Measurements from ENCODE around the gene TFDP2.
"Not testable (repeated sequence)": the region's sequence is repeated elsewhere in the genome, so short reads cannot be mapped to it uniquely, and the experiment has no call there.

TFDP2 gene

GRCh38 chr3:141926929-141927328, 222.4 kb downstream of the TFDP2 start:
- H3K4me1 ChIP-seq, result no peaks in the 10 kb centered on the region

GRCh38 chr3:141925677-141926076, 223.7 kb downstream of the TFDP2 start:
- H3K36me3 ChIP-seq (ENCODE audit: control insufficient read depth, insufficient read depth, low read length); H3K27me3 ChIP-seq (ENCODE audit: control insufficient read depth, insufficient read depth, low read length); H3K27ac ChIP-seq; H3K9me3 ChIP-seq (ENCODE audit: control insufficient read depth, low read length); H3K9ac ChIP-seq; H3K4me1 ChIP-seq; H2AFZ ChIP-seq; H3K4me3 ChIP-seq (ENCODE audit: low read depth, low read length); H3K4me2 ChIP-seq (ENCODE audit: low read length); H3K79me2 ChIP-seq: not testable (repeated sequence)

More at GRCh38 chr3:141926929-141927328, 222.4 kb downstream of the TFDP2 start:
- no peak overlapping the region for H3K27ac ChIP-seq
- no peak overlapping the region for H2AFZ ChIP-seq
- no peaks in the 10 kb centered on the region for H3K9me3 ChIP-seq (ENCODE audit: control insufficient read depth, low read length)
- H3K36me3 ChIP-seq (ENCODE audit: control insufficient read depth, insufficient read depth, low read length), result no peaks in the 10 kb centered on the region
- no peaks in the 10 kb centered on the region for H3K27me3 ChIP-seq (ENCODE audit: control insufficient read depth, insufficient read depth, low read length)
- no peak for TF ChIP-seq CTCF (IDR thresholded peaks at IDR 0.05)
- no peak overlapping the region for H3K9ac ChIP-seq
- H3K4me2 ChIP-seq (ENCODE audit: low read length), result no peak overlapping the region
- H3K79me2 ChIP-seq, result no peaks in the 10 kb centered on the region
- H3K4me3 ChIP-seq (ENCODE audit: low read depth, low read length), result no peak overlapping the region

- H3K4me3 ChIP-seq (ENCODE audit: low read depth, low read length), result no peak overlapping the region
- H3K27ac ChIP-seq, result no peak overlapping the region
- H3K4me2 ChIP-seq (ENCODE audit: low read length), result no peak overlapping the region
- no peak for TF ChIP-seq CTCF (IDR thresholded peaks at IDR 0.05)
- H3K9ac ChIP-seq, result no peak overlapping the region
- no peak overlapping the region for H2AFZ ChIP-seq
- H3K36me3 ChIP-seq (ENCODE audit: control insufficient read depth, insufficient read depth, low read length), result no peaks in the 10 kb centered on the region
- no peaks in the 10 kb centered on the region for H3K79me2 ChIP-seq
- H3K27me3 ChIP-seq (ENCODE audit: control insufficient read depth, insufficient read depth, low read length), result no peaks in the 10 kb centered on the region
- no peaks in the 10 kb centered on the region for H3K9me3 ChIP-seq (ENCODE audit: control insufficient read depth, low read length)
- H3K4me1 ChIP-seq, result no peaks in the 10 kb centered on the region
Measured at GRCh38 chr3:141921316-141921715, 228.0 kb downstream of the TFDP2 start.

GRCh38 chr3:141920701-141921100, 228.6 kb downstream of the TFDP2 start:
- no peaks in the 10 kb centered on the region for H3K9me3 ChIP-seq (ENCODE audit: control insufficient read depth, low read length)
- no peaks in the 10 kb centered on the region for H3K79me2 ChIP-seq
- H3K9ac ChIP-seq, result no peak overlapping the region
- H3K36me3 ChIP-seq (ENCODE audit: control insufficient read depth, insufficient read depth, low read length), result no peaks in the 10 kb centered on the region
- H3K4me2 ChIP-seq (ENCODE audit: low read length), result no peak overlapping the region
- no peak overlapping the region for H2AFZ ChIP-seq
- H3K27me3 ChIP-seq (ENCODE audit: control insufficient read depth, insufficient read depth, low read length), result no peaks in the 10 kb centered on the region
- no peak overlapping the region for H3K4me3 ChIP-seq (ENCODE audit: low read depth, low read length)
- no peak for TF ChIP-seq CTCF (IDR thresholded peaks at IDR 0.05)
- no peak overlapping the region for H3K27ac ChIP-seq
- H3K4me1 ChIP-seq, result no peaks in the 10 kb centered on the region

- Histone ChIP-seq H3K9ac (no peak overlapping the region), H3K4me3 (ENCODE audit: low read depth, low read length) (no peak overlapping the region), H3K36me3 (ENCODE audit: control insufficient read depth, insufficient read depth, low read length) (no peaks in the 10 kb centered on the region), H3K4me2 (ENCODE audit: low read length) (no peak overlapping the region), H3K79me2 (no peaks in the 10 kb centered on the region), H3K4me1 (no peaks in the 10 kb centered on the region), H3K9me3 (ENCODE audit: control insufficient read depth, low read length) (no peaks in the 10 kb centered on the region), H3K27me3 (ENCODE audit: control insufficient read depth, insufficient read depth, low read length) (no peaks in the 10 kb centered on the region), H3K27ac (no peak overlapping the region), H2AFZ (no peak overlapping the region)
- no peak for TF ChIP-seq CTCF (IDR thresholded peaks at IDR 0.05)
Measured at GRCh38 chr3:141915766-141916165, 233.6 kb downstream of the TFDP2 start.

Measured in parathyroid adenoma (tissue), 2 donors.